ENCODE data around the gene C15orf62. TPM values are rescaled to one million over a fixed set of nuclear protein-coding genes. Genes with fewer than 3 reads are reported as not detected.
A peak's percentile ranks its signal among the peaks of the same experiment; 100 is the strongest.

C15orf62 gene
- total and polyA plus RNA-seq, 5 donors = 0.17 to 0.41 (median 0.28) TPM

- 2% methylated on average over 2 of the region's 2 CpGs for WGBS
- Histone ChIP-seq H3K9me3 (ENCODE audit: control insufficient read depth, low read length) (no peaks in the 10 kb centered on the region), H3K4me1 (ENCODE audit: control insufficient read depth, insufficient read depth, low read length) (peaks cover 5% of the 10 kb centered on the region), H3K27ac (ENCODE audit: low read length) (peak overlapping the region; percentile 69), H3K27me3 (ENCODE audit: control insufficient read depth, insufficient read depth) (no peaks in the 10 kb centered on the region), H3K4me3 (ENCODE audit: low read length) (peak overlapping the region; percentile 57)
- intact Hi-C loops (cut with DNase I) = no loop called here
- ATAC-seq (no peak), DNase-seq (no peak)
Measured at GRCh38 chr15:40806672-40807027, 36.9 kb downstream of the C15orf62 start.

- WGBS = under 1% methylated on average over 64 of the region's 64 CpGs
- Histone ChIP-seq H3K4me1 (ENCODE audit: control insufficient read depth, insufficient read depth, low read length) (peaks cover 3% of the 10 kb centered on the region), H3K27ac (ENCODE audit: low read length) (peak within 1 kb of the TSS; percentile 69), H3K4me3 (ENCODE audit: low read length) (peak within 1 kb of the TSS; percentile 57), H3K27me3 (ENCODE audit: control insufficient read depth, insufficient read depth) (no peaks in the 10 kb centered on the region), H3K9me3 (ENCODE audit: control insufficient read depth, low read length) (no peaks in the 10 kb centered on the region)
- peak; percentile 98 to 99 (median 99) for DNase-seq
- intact Hi-C loops (cut with DNase I) = no loop called here
- ATAC-seq = peak; percentile 99
Measured at GRCh38 chr15:40807028-40807887, 37.5 kb downstream of the C15orf62 start, which contains the start of the genes DNAJC17 and ZFYVE19. Gene DNAJC17 (minus strand): TSS chr15:40807473. CDS start chr15:40807446, 27 bp downstream. Gene ZFYVE19 (plus strand): TSS chr15:40807089. CDS start chr15:40807590, 501 bp downstream.

GRCh38 chr15:40807888-40808461, 38.2 kb downstream of the C15orf62 start:
- ATAC-seq (no peak), DNase-seq (peak in 1 of 3 donors; percentile 22)
- intact Hi-C loops (cut with DNase I) = no loop called here
- WGBS = 55% methylated on average over 19 of the region's 19 CpGs
- Histone ChIP-seq H3K4me1 (ENCODE audit: control insufficient read depth, insufficient read depth, low read length) (peaks cover 3% of the 10 kb centered on the region), H3K4me3 (ENCODE audit: low read length) (peak overlapping the region; percentile 51), H3K9me3 (ENCODE audit: control insufficient read depth, low read length) (no peaks in the 10 kb centered on the region), H3K27me3 (ENCODE audit: control insufficient read depth, insufficient read depth) (no peaks in the 10 kb centered on the region), H3K27ac (ENCODE audit: low read length) (peak overlapping the region; percentile 8)

- peaks cover 3% of the 10 kb centered on the region for H3K4me1 ChIP-seq (ENCODE audit: control insufficient read depth, insufficient read depth, low read length)
- intact Hi-C loops (cut with DNase I) = no loop called here
- DNase-seq = peak in 1 of 3 donors; percentile 57
- no peaks in the 10 kb centered on the region for H3K9me3 ChIP-seq (ENCODE audit: control insufficient read depth, low read length)
- 67% methylated on average over 8 of the region's 8 CpGs for WGBS
- H3K4me3 ChIP-seq (ENCODE audit: low read length) = no peak overlapping the region
- H3K27me3 ChIP-seq (ENCODE audit: control insufficient read depth, insufficient read depth) = no peaks in the 10 kb centered on the region
- H3K27ac ChIP-seq (ENCODE audit: low read length) = no peak overlapping the region
- no peak for ATAC-seq
Measured at GRCh38 chr15:40808861-40809450, 39.2 kb downstream of the C15orf62 start.

GRCh38 chr15:40812721-40813425, 43.1 kb downstream of the C15orf62 start:
- Histone ChIP-seq H3K9me3 (ENCODE audit: control insufficient read depth, low read length) (no peaks in the 10 kb centered on the region), H3K4me3 (ENCODE audit: low read length) (no peak overlapping the region), H3K27me3 (ENCODE audit: control insufficient read depth, insufficient read depth) (no peaks in the 10 kb centered on the region), H3K27ac (ENCODE audit: low read length) (no peak overlapping the region), H3K4me1 (ENCODE audit: control insufficient read depth, insufficient read depth, low read length) (peaks cover 4% of the 10 kb centered on the region)
- no peak for ATAC-seq
- no peak for DNase-seq
- WGBS = 92% methylated on average over 12 of the region's 12 CpGs
- intact Hi-C loops (cut with DNase I) = no loop called here

- no peak overlapping the region for H3K4me3 ChIP-seq (ENCODE audit: low read length)
- ATAC-seq = peak; percentile 41 to 59
- intact Hi-C loops (cut with DNase I) = no loop called here
- no peaks in the 10 kb centered on the region for H3K27me3 ChIP-seq (ENCODE audit: control insufficient read depth, insufficient read depth)
- 69% methylated on average over 4 of the region's 4 CpGs for WGBS
- no peak overlapping the region for H3K27ac ChIP-seq (ENCODE audit: low read length)
- H3K9me3 ChIP-seq (ENCODE audit: control insufficient read depth, low read length) = no peaks in the 10 kb centered on the region
- H3K4me1 ChIP-seq (ENCODE audit: control insufficient read depth, insufficient read depth, low read length) = peaks cover 4% of the 10 kb centered on the region
- peak; percentile 38 to 71 (median 55) for DNase-seq
Measured at GRCh38 chr15:40815042-40815698, 45.4 kb downstream of the C15orf62 start.

GRCh38 chr15:40819048-40819447, 49.3 kb downstream of the C15orf62 start:
- WGBS = 75% methylated on average over 7 of the region's 7 CpGs

GRCh38 chr15:40821195-40821594, 51.4 kb downstream of the C15orf62 start:
- no peaks in the 10 kb centered on the region for H3K9me3 ChIP-seq (ENCODE audit: control insufficient read depth, low read length)
- WGBS = 90% methylated on average over 2 of the region's 2 CpGs
- H3K27ac ChIP-seq (ENCODE audit: low read length) = no peak overlapping the region
- DNase-seq = no peak
- no peak overlapping the region for H3K4me3 ChIP-seq (ENCODE audit: low read length)
- no peak for ATAC-seq
- H3K4me1 ChIP-seq (ENCODE audit: control insufficient read depth, insufficient read depth, low read length) = no peaks in the 10 kb centered on the region
- intact Hi-C loops (cut with DNase I) = no loop called here
- no peaks in the 10 kb centered on the region for H3K27me3 ChIP-seq (ENCODE audit: control insufficient read depth, insufficient read depth)

More at GRCh38 chr15:40819048-40819447, 49.3 kb downstream of the C15orf62 start:
- DNase-seq = no peak
- no peak overlapping the region for H3K27ac ChIP-seq (ENCODE audit: low read length)
- H3K4me1 ChIP-seq (ENCODE audit: control insufficient read depth, insufficient read depth, low read length) = peaks cover 4% of the 10 kb centered on the region
- intact Hi-C loops (cut with DNase I) = no loop called here
- no peaks in the 10 kb centered on the region for H3K27me3 ChIP-seq (ENCODE audit: control insufficient read depth, insufficient read depth)
- no peaks in the 10 kb centered on the region for H3K9me3 ChIP-seq (ENCODE audit: control insufficient read depth, low read length)
- ATAC-seq = no peak
- H3K4me3 ChIP-seq (ENCODE audit: low read length) = no peak overlapping the region

Data from right cardiac atrium (tissue), 5 donors.